UCSD-AML1 (cell line): Measurements from ENCODE around the gene CDHR5.

ENCODE experiments used
- DNase-seq: peaks from one replicate; lab custom pipeline; 2025; ENCODE audit not compliant: unreplicated experiment; lab: John Stamatoyannopoulos, UW

The CDHR5 gene

GRCh38 chr11:569158-569885, 55.4 kb downstream of the CDHR5 start:
- DNase-seq: no peak

DNA sequence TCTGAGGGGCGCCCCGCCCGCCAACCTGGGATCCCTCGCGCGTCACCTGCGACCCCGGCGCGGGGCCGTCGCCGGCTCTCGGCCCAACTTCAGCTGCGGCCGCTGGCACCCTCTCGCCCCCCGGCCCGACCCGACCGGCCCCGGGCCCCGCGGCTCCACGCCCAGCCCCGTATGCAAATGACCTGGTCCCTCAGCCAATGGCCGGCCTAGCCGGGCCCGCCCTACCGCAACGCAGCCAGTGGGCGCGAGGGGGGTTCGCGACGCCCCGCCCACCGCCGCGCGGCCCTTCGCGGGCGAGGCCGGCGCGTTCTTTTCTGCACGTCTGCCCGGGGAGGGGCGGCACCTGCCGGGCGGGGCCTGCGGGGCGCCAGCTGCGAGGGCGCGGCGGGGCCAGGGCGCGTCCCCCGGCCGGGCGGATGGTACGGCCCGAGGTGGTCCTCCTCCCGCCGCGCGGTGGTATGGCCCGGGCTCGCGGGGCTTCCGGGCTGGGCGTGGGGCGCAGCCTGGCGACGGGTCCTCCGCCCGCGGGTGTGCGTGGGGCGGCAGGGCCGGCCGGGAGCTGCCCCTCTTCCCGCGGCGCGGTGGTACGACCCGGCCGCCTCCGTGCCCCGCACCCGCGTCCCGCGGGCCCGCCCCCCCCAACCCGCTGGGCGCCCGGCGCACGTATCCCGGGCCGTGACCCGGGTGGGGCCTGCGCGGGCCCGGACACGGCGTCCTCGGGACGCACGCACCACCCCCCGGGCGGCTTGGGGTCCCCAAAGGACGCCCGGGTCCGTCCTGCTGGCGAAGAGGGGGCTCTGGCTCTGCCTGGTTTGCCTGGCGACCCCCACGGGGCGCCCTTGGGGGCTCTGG, 56.2 kb downstream of the CDHR5 start:
- DNase-seq: peak; percentile 95

- no peak for DNase-seq
Measured at GRCh38 chr11:567629-568292, 57.0 kb downstream of the CDHR5 start.

- no peak for DNase-seq
Measured at GRCh38 chr11:567011-567628, 57.6 kb downstream of the CDHR5 start.
